ENCODE results near the gene CRACDL.

The CRACDL gene

GRCh38 chr2:98886066-98886554, 49.9 kb downstream of the CRACDL start:
- TF ChIP-seq, protein P1, sequence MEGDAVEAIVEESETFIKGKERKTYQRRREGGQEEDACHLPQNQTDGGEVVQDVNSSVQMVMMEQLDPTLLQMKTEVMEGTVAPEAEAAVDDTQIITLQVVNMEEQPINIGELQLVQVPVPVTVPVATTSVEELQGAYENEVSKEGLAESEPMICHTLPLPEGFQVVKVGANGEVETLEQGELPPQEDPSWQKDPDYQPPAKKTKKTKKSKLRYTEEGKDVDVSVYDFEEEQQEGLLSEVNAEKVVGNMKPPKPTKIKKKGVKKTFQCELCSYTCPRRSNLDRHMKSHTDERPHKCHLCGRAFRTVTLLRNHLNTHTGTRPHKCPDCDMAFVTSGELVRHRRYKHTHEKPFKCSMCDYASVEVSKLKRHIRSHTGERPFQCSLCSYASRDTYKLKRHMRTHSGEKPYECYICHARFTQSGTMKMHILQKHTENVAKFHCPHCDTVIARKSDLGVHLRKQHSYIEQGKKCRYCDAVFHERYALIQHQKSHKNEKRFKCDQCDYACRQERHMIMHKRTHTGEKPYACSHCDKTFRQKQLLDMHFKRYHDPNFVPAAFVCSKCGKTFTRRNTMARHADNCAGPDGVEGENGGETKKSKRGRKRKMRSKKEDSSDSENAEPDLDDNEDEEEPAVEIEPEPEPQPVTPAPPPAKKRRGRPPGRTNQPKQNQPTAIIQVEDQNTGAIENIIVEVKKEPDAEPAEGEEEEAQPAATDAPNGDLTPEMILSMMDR (IDR thresholded peaks at IDR 0.05; ENCODE audit: insufficient read depth, low read depth, low read length, missing control alignments), result no peak
- DNase-seq (ENCODE audit: low read depth), result no peak
- no peak overlapping the region for H3K4me3 ChIP-seq (ENCODE audit: low read depth, low read length)

DNA sequence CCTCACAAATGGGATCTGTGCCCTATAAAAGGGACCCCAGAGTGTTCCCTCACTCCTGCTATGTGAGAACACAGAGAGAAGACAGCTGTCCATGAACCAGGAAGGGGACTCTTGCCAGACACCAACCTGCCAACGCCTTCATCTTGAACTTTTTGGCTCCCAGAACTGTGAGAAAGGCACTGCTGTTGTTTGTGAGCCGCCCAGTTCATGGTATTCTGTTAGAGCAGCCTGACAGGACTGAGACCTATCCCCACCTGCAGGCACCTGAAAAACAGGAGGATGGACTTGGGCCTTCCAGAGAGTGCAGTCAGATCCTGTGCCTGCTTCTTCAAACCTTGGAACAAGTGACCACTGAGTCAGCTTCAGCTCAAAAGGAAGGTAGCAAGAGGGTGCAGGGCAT, 51.4 kb downstream of the CRACDL start:
- TF ChIP-seq, protein P1 (IDR thresholded peaks at IDR 0.05; ENCODE audit: insufficient read depth, low read depth, low read length, missing control alignments), result no peak
- no peak overlapping the region for H3K4me3 ChIP-seq (ENCODE audit: low read depth, low read length)
- no peak for DNase-seq (ENCODE audit: low read depth)

DNA sequence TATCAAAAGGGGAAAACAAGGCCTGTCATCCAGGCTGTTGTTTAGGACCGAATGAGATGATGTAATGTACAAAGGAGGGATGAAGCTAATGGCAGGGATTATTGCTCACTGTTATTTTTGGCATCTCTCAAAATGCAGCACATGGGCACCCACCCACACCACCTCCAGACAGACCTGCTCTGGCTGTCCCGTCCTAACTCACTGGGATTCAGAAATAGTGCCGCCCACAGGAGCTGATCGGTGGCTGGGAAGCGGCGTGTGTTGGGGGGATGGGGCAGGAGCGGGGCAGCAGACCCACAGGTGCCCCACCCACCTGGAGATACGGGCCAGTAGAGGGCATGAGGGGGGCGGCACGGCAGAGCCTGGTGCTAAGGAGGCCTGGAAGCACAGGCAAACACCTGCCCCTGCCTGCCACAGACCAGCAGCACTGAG, 52.2 kb downstream of the CRACDL start:
- DNase-seq (ENCODE audit: low read depth), result no peak
- TF ChIP-seq, protein P1 (IDR thresholded peaks at IDR 0.05; ENCODE audit: insufficient read depth, low read depth, low read length, missing control alignments), result no peak
- no peak overlapping the region for H3K4me3 ChIP-seq (ENCODE audit: low read depth, low read length)

DNA sequence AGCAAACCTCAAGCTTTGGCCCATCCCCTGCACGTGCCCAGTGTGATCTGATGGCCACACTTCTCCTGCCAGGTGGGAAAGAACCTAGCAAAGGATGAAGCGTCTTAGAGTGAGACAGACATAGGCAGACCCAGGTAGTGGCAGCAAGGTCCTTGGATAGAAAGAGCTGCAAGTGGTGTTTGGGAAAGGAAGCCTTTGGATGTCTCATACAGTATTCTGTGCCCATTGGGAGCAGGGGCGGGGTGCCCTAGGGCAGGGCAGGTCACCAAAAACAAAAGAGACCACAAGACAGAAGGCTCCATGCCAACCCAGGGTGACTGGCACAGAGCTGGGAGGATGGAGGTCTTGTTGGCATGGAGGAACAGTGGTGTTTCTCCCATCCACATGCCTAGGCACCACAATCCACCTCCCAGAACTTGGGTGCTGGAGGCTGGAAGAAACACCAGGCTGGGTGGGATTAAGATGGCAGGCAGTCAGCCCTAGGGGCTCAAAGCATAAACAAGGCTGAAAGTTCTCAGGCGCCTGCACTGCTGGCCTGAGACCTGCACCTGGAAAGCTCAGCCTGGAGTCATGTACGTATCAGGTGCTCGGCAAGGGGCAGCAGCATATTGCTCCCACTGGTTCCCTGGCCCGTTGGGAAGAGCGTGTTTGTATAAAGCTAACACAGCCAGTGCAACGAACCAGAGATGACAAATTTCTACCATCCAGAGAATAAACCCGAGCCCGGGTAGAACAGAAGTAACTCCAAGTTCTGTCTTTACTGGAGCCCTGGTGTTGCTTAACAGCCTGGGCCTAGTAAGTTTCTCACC, 52.9 kb downstream of the CRACDL start:
- TF ChIP-seq, protein P1 (IDR thresholded peaks at IDR 0.05; ENCODE audit: insufficient read depth, low read depth, low read length, missing control alignments), result no peak
- no peak overlapping the region for H3K4me3 ChIP-seq (ENCODE audit: low read depth, low read length)
- no peak for DNase-seq (ENCODE audit: low read depth)

- H3K4me3 ChIP-seq (ENCODE audit: low read depth, low read length), result no peak overlapping the region
- DNase-seq (ENCODE audit: low read depth), result no peak
- TF ChIP-seq, protein P1 (IDR thresholded peaks at IDR 0.05; ENCODE audit: insufficient read depth, low read depth, low read length, missing control alignments), result no peak
Observed at GRCh38 chr2:98882368-98882767, 53.7 kb downstream of the CRACDL start.

GRCh38 chr2:98881153-98881650, 54.8 kb downstream of the CRACDL start:
- TF ChIP-seq, protein P1 (IDR thresholded peaks at IDR 0.05; ENCODE audit: insufficient read depth, low read depth, low read length, missing control alignments), result no peak
- DNase-seq (ENCODE audit: low read depth), result no peak
- H3K4me3 ChIP-seq (ENCODE audit: low read depth, low read length), result no peak overlapping the region

Data from GM12865 (cell line).